ENCODE measurements around the gene STK32C.

STK32C gene

GRCh38 chr10:132167041-132167674, 140.6 kb downstream of the STK32C start:
- CTCF ChIA-PET = no interaction called here

GRCh38 chr10:132166216-132166950, 141.4 kb downstream of the STK32C start:
- POLR2A ChIA-PET = no interaction called here
- TF ChIP-seq HDGF (IDR thresholded peaks at IDR 0.05; ENCODE audit: borderline replicate concordance) (no peak), ARNT (IDR thresholded peaks at IDR 0.05) (no peak), ELF4 (IDR thresholded peaks at IDR 0.05) (no peak), PKNOX1 (IDR thresholded peaks at IDR 0.05) (no peak), BHLHE40 (IDR thresholded peaks at IDR 0.05; ENCODE audit: borderline replicate concordance) (no peak), FOXK2 (IDR thresholded peaks at IDR 0.05) (no peak), ZNF384 (IDR thresholded peaks at IDR 0.05) (no peak), SUZ12 (IDR thresholded peaks at IDR 0.05) (no peak), SP1 (IDR thresholded peaks at IDR 0.05) (no peak), CTBP1 (IDR thresholded peaks at IDR 0.05; ENCODE audit: borderline replicate concordance) (no peak), TARDBP (IDR thresholded peaks at IDR 0.05) (no peak), FOXM1 (IDR thresholded peaks at IDR 0.05; ENCODE audit: borderline replicate concordance) (no peak), NFRKB (IDR thresholded peaks at IDR 0.05) (no peak), L3MBTL2 (conservative IDR thresholded peaks at IDR 0.05) (no peak), LEF1 (IDR thresholded peaks at IDR 0.05; ENCODE audit: borderline replicate concordance) (no peak)
- CTCF ChIA-PET = no interaction called here
- no peak for DNase-seq (ENCODE audit: extremely low spot score)

More at GRCh38 chr10:132167041-132167674, 140.6 kb downstream of the STK32C start:
- TF ChIP-seq BHLHE40 (IDR thresholded peaks at IDR 0.05; ENCODE audit: borderline replicate concordance) = no peak
- no peak for TF ChIP-seq PKNOX1 (IDR thresholded peaks at IDR 0.05)
- POLR2A ChIA-PET = no interaction called here
- DNase-seq (ENCODE audit: extremely low spot score) = no peak

- CTCF ChIA-PET = no interaction called here
- no peak for TF ChIP-seq SP1 (IDR thresholded peaks at IDR 0.05)
- TF ChIP-seq LEF1 (IDR thresholded peaks at IDR 0.05; ENCODE audit: borderline replicate concordance) = no peak
- no peak for TF ChIP-seq FOXK2 (IDR thresholded peaks at IDR 0.05)
- no peak for TF ChIP-seq HDGF (IDR thresholded peaks at IDR 0.05; ENCODE audit: borderline replicate concordance)
- POLR2A ChIA-PET = no interaction called here
- no peak for DNase-seq (ENCODE audit: extremely low spot score)
Measured at GRCh38 chr10:132165416-132165980, 142.3 kb downstream of the STK32C start.

GRCh38 chr10:132164761-132165278, 142.9 kb downstream of the STK32C start:
- TF ChIP-seq ARNT (IDR thresholded peaks at IDR 0.05) (no peak), HDGF (IDR thresholded peaks at IDR 0.05; ENCODE audit: borderline replicate concordance) (no peak), CTBP1 (IDR thresholded peaks at IDR 0.05; ENCODE audit: borderline replicate concordance) (no peak), ZNF384 (IDR thresholded peaks at IDR 0.05) (no peak)
- POLR2A ChIA-PET = no interaction called here
- CTCF ChIA-PET = no interaction called here
- DNase-seq (ENCODE audit: extremely low spot score) = peak; percentile 61

GRCh38 chr10:132163826-132164515, 143.8 kb downstream of the STK32C start:
- POLR2A ChIA-PET = no interaction called here
- CTCF ChIA-PET = no interaction called here
- no peak for TF ChIP-seq FOXA1 (IDR thresholded peaks at IDR 0.05)
- no peak for TF ChIP-seq TARDBP (IDR thresholded peaks at IDR 0.05)
- TF ChIP-seq L3MBTL2 (conservative IDR thresholded peaks at IDR 0.05) = no peak
- TF ChIP-seq SP1 (IDR thresholded peaks at IDR 0.05) = no peak
- no peak for DNase-seq (ENCODE audit: extremely low spot score)

- DNase-seq (ENCODE audit: extremely low spot score) = peak; percentile 90
- TF ChIP-seq PKNOX1 (IDR thresholded peaks at IDR 0.05) (peak; percentile 85), TARDBP (IDR thresholded peaks at IDR 0.05) (no peak)
- ChIA-PET CTCF (no interaction called here), POLR2A (no interaction called here)
Measured at GRCh38 chr10:132163278-132163765, 144.4 kb downstream of the STK32C start.

Data from HEK293T (cell line).